Kidney (tissue), 14 donors: ENCODE results near the gene NEUROD4. TPM values are rescaled to one million over a fixed set of nuclear protein-coding genes. Genes with fewer than 3 reads are reported as not detected.

ENCODE experiments used
- DNase-seq, 5 donors: peaks; one replicate each; pipeline ENCODE4 v3.0.0-alpha.2; 2013 to 2020
- FAIRE-seq: peaks from 2 replicates; lab custom pipeline; 2012; peaks lifted over from hg19 to GRCh38; lab: Jason Lieb, UNC
- H3K27ac ChIP-seq, 2 donors: one replicate each; pipeline ENCODE4 v1.7.0; 2013; ENCODE audit warnings: low read depth in 2 of 2, low read length in 2 of 2, inconsistent platforms in 1 of 2
- H3K27me3 ChIP-seq: one replicate; pipeline ENCODE4 v1.7.1; 2013; ENCODE audit warnings: low read length, inconsistent platforms; ENCODE audit not compliant: control insufficient read depth, insufficient read depth
- H3K36me3 ChIP-seq, 3 donors: one replicate each; pipeline versions ENCODE4 v1.7.0 to v1.7.1; 2013; ENCODE audit warnings: low read length in 3 of 3, control low read depth in 1 of 3, inconsistent platforms in 1 of 3; ENCODE audit not compliant: insufficient read depth in 3 of 3, control insufficient read depth in 2 of 3
- H3K4me1 ChIP-seq, 3 donors: one replicate each; pipeline versions ENCODE4 v1.7.0 to v1.7.1; 2013; ENCODE audit warnings: low read length in 3 of 3, inconsistent platforms in 1 of 3, low read depth in 1 of 3; ENCODE audit not compliant: control insufficient read depth in 2 of 3, insufficient read depth in 2 of 3
- H3K4me3 ChIP-seq, 3 donors: one replicate each; pipeline versions ENCODE4 v1.7.0 to v1.8.1; 2013; ENCODE audit warnings: low read length in 3 of 3, control low read depth in 1 of 3, inconsistent platforms in 1 of 3
- H3K9ac ChIP-seq, 3 donors: one replicate each; pipeline versions ENCODE4 v1.7.0 to v1.7.1; 2013; ENCODE audit warnings: low read length in 3 of 3, control low read depth in 1 of 3, inconsistent platforms in 1 of 3
- H3K9me3 ChIP-seq, 3 donors: one replicate each; pipeline versions ENCODE4 v1.7.0 to v1.7.1; 2013; ENCODE audit warnings: low read length in 3 of 3, control low read depth in 1 of 3, inconsistent platforms in 1 of 3; ENCODE audit not compliant: control insufficient read depth in 2 of 3, insufficient read depth in 1 of 3
- intact Hi-C: fragments of 100-400 bp; cut with DNase I; formaldehyde crosslinking; loops from one replicate; pipeline ENCODE4 v1.11.1; 2022
- polyA plus RNA-seq: library from polyadenylated mRNA; stranded (reverse); fragments of 350-450 nt; fragmentation: Illumina TruSeq; extraction: RNeasy Lipid Tissue Mini Kit (QIAGEN cat#74804); gene quantifications from one replicate; pipeline ENCODE4 v1.2.3, GENCODE V29; 2014; ENCODE audit warnings: low read depth, low replicate concordance; ENCODE audit not compliant: insufficient read depth
- total RNA-seq: library from RNA; stranded (reverse); fragmentation: NEBNext Ultra II Directional; extraction: Animal tissue kit (Norgen Biotek cat#: 25700); gene quantifications from one replicate; pipeline ENCODE4 v1.2.1, GENCODE V29; 2021
- TF ChIP-seq, protein P1 (sequence below): IDR thresholded peaks from 3 replicates; pipeline ENCODE4 v1.5.1; 2012; ENCODE audit warnings: mild to moderate bottlenecking, moderate library complexity, borderline replicate concordance; ENCODE audit not compliant: insufficient read depth; ENCODE audit errors: extremely low read depth
- donor health status: control.
- donor health status: control.
- donor health status: control.
- donor health status: control.
- donor health status: control.
- donor health status: DM: yes; HTN: yes; CAD: no.
- donor health status: Normal renal cell carcinoma (clear cell type).

NEUROD4 gene
- total and polyA plus RNA-seq, 2 donors from 2014 or later, result not detected

DNA sequence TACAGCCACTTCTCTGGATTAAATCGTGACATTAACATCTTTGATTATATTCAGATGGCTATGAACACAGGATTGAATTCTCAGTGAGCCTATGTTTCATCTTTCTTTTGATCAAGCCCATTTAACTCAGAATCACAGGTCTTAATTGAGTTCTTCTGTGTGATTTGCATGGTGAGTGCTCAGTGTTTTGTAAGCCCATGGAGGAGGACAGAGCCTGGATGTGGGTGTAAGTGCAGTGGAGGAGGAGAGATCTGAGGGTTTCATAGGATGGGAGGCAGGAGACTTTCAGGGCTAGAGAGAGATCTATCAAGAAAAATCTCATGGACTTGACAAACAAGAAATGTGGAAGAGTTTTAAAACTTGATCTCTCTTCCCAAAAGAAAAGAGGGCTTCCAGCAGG lies 29.9 kb upstream of the NEUROD4 start:
- no peaks in the 10 kb centered on the region for H3K4me1 ChIP-seq
- H3K27me3 ChIP-seq, result no peaks in the 10 kb centered on the region
- TF ChIP-seq, protein P1, sequence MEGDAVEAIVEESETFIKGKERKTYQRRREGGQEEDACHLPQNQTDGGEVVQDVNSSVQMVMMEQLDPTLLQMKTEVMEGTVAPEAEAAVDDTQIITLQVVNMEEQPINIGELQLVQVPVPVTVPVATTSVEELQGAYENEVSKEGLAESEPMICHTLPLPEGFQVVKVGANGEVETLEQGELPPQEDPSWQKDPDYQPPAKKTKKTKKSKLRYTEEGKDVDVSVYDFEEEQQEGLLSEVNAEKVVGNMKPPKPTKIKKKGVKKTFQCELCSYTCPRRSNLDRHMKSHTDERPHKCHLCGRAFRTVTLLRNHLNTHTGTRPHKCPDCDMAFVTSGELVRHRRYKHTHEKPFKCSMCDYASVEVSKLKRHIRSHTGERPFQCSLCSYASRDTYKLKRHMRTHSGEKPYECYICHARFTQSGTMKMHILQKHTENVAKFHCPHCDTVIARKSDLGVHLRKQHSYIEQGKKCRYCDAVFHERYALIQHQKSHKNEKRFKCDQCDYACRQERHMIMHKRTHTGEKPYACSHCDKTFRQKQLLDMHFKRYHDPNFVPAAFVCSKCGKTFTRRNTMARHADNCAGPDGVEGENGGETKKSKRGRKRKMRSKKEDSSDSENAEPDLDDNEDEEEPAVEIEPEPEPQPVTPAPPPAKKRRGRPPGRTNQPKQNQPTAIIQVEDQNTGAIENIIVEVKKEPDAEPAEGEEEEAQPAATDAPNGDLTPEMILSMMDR, result no peak
- FAIRE-seq (no peak), DNase-seq (no peak)
- no peaks in the 10 kb centered on the region for H3K36me3 ChIP-seq
- no peak overlapping the region for H3K4me3 ChIP-seq
- no peaks in the 10 kb centered on the region for H3K9me3 ChIP-seq
- H3K9ac ChIP-seq, result no peak overlapping the region
- H3K27ac ChIP-seq, result no peak overlapping the region
- intact Hi-C loops, result loop anchor here (10.0 kb wide), 1 partner anchor 85 kb away; no protein-coding TSS in a partner anchor

GRCh38 chr12:54991161-54991990 lies 28.4 kb upstream of the NEUROD4 start:
- no peaks in the 10 kb centered on the region for H3K36me3 ChIP-seq
- H3K4me1 ChIP-seq, result no peaks in the 10 kb centered on the region
- H3K9me3 ChIP-seq, result no peaks in the 10 kb centered on the region
- intact Hi-C loops, result loop anchor here (10.0 kb wide), 1 partner anchor 83 kb away; no protein-coding TSS in a partner anchor
- TF ChIP-seq, protein P1, result no peak
- FAIRE-seq (no peak), DNase-seq (no peak)
- H3K27me3 ChIP-seq, result no peaks in the 10 kb centered on the region
- H3K4me3 ChIP-seq, result no peak overlapping the region
- H3K27ac ChIP-seq, result no peak overlapping the region
- H3K9ac ChIP-seq, result no peak overlapping the region

GRCh38 chr12:54991991-54992375 lies 27.8 kb upstream of the NEUROD4 start:
- Histone ChIP-seq H3K4me1 (no peaks in the 10 kb centered on the region), H3K4me3 (no peak overlapping the region), H3K36me3 (no peaks in the 10 kb centered on the region), H3K27me3 (no peaks in the 10 kb centered on the region), H3K9ac (no peak overlapping the region), H3K27ac (no peak overlapping the region), H3K9me3 (no peaks in the 10 kb centered on the region)
- intact Hi-C loops, result loop anchor here (10.0 kb wide), 1 partner anchor 83 kb away; no protein-coding TSS in a partner anchor
- FAIRE-seq, result no peak
- TF ChIP-seq, protein P1, result no peak
- DNase-seq, result no peak
